ENCODE results near the gene TENM4.

The TENM4 gene

DNA sequence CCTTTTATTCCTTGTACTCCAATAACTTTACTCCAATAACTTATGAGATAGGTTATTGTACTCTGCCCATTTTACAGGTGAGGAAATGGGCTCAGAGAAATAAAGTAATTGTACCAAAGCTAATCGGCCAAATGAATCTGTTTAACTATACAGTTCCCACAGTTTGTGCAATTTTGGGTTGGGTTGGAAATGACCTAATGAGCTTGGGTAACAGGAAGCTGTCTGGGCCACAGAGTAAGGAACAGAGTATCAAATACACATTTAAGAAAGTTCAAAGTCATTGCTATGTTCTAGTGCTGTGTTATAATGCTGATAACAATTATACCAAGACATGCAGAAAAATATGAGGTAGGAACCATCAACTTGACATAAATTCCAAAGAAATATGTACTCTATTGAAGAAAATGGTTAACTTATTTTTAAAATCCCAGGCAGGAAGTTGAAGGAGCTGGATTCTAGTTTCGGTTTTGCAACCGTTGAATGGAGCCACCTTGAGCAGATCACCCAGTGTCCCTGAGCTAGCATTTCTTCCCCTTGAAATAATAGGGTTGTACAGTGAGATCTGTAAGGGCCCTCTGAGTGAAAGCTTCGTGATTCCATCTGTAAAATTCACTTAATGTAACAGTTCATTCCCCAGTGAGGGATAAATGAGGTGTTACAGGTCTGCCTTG, 505.3 kb downstream of the TENM4 start:
- no peak for DNase-seq (ENCODE audit: low spot score)

DNA sequence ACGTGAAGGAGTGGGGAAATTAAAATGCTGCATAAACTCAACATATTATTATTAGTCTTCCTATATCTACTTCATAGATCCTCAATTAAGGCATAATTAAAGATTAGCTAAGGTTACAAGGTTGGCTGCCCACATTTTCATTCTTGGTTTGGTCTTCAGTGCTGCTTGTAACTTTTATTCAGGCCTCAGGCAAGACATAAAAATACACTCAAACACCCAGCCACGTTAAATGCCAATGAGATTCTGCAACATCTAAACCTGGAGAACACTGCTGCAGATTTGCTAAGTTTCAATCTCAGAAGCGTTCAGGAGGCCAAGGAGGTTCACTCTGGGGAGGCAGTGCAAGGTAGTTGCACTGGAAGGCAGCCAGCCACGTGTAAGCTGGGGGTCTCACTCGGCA, 507.5 kb downstream of the TENM4 start:
- no peak for DNase-seq (ENCODE audit: low spot score)

DNA sequence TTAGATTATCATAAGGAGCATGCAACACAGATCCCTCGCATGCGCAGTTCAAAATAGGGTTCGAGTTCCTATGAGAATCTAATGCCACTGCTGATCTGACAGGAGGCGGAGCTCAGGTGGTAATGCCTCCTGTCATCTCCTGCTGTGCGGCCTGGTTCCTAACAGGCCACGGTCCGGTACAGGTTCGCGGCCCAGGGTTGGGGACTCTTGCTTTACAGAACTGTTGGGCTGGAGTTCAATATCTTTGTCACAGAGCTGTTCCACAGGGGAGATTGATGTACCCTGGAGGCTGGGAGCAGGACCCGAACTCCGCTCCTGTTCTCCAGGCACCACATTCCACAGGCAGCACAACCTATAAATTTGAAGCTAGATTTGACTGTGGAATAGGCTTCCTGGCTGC, 508.1 kb downstream of the TENM4 start:
- no peak for DNase-seq (ENCODE audit: low spot score)

DNA sequence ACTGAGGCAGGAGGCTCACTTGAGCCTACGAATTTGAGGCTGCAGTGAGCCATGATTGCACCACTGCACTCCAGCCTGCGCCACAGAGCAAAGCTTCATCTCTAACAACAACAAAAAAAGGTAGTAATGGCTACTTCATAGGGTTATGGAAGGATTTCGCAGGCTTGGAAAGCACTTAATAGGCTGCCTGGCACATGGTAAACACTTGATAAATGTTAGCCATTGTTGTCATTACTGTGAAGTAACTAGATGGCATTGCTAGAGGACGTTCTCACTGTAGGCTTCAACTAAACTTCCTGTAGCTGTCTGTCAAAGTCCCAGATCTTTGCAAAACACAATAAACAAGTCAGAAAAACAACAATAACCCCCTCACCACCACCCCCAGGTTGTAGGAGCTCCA, 508.9 kb downstream of the TENM4 start:
- DNase-seq (ENCODE audit: low spot score), result no peak

DNA sequence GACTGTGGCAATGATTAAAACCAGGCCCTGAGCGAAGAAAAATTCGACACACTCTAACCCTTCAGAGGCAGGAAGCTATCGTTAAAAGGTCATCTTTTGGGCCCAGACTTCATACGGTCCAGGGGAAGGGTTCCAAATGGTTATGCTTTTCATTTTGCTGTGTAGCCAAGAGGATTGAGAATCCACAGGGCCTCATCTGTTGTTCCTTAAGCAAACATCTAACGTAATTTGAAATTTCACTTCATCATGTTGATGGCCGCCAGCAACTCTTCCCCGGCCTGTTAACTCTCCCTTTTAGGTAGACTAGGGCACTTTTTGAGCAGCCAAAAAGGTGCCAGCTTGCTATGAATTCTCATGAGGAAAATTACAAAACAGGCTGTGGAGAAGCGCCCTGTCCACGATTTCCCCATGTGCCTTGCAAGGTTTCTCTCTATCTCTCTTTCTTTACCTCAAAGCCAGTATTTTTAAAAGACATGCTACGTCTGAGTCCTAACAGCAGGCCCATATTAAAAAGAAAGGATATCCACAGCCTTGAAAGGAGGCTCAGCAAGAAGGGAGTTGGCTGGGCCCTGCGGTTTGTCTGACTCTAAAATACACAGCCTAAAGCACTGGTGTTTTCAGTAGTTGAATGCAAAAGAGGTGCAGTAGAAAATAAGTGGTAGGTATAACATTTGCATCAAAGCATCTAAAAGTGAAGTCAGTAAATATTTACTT, 509.9 kb downstream of the TENM4 start:
- no peak for DNase-seq (ENCODE audit: low spot score)

DNA sequence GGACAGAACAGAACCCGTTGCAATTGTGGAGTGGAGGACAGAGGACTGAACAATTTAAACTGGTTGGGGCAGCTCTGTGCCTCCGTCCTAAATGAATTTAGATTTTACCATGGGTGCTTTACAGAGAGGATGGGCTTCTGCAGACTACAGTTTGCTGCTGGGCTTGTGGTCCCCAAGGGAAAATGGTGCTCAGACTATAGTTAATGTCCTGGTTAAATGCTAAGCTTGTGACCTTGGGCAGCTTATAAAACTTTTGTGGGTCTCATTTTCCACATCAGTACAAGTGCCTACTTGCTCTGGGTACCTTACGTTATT, 511.0 kb downstream of the TENM4 start:
- DNase-seq (ENCODE audit: low spot score), result no peak

DNA sequence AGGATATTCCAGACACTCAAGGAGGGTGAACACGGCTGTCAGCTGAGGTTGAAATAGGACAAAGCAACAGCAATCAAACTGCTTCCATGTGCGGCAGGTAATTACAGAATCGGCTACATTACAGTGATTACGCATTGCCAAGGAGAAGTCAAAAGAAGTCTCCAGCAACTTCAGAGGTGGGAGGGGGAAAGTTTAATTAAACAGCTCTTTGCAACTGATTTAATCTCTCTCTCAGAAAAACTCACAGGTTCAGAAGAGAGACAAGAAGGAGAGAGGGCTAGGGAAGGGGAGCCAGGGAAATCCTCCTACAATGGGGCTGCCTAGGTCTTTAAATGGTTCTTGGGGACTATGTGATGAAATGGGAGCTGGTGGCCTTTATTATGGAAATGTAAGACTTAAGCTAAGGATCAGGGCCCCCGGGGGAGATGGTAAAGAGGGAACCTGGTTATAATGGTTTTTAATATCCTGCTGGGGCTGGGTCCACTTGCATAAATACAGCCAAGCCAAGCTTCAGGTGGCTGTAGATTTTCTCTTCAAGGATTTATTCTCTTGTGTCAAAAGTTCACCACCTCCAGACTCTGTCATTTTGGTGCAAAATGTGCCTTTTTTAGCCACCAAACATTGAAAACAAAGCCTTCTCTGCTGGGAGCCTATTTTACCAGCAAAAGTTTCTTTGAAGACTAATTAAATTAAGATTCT, 511.5 kb downstream of the TENM4 start:
- no peak for DNase-seq (ENCODE audit: low spot score)

DNA sequence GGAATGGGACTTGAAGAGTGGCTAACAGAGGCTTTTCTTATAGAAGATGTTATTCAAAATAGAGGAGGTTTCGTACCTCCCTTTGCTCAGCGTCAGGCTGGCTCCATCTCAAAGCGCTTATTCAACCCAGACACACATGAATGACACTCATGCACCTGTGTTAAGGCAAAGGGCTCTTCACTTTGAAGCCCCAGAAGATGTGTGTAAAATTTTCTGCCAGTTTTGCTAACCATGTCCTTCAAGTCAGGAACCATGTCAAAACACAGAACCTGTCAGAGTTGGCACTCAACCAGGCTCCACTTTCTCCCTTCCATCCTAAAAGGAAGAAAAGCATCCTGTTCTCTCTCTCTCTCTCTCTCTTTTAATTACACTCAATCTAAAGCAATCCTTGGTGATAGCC, 513.3 kb downstream of the TENM4 start:
- DNase-seq (ENCODE audit: low spot score), result no peak

DNA sequence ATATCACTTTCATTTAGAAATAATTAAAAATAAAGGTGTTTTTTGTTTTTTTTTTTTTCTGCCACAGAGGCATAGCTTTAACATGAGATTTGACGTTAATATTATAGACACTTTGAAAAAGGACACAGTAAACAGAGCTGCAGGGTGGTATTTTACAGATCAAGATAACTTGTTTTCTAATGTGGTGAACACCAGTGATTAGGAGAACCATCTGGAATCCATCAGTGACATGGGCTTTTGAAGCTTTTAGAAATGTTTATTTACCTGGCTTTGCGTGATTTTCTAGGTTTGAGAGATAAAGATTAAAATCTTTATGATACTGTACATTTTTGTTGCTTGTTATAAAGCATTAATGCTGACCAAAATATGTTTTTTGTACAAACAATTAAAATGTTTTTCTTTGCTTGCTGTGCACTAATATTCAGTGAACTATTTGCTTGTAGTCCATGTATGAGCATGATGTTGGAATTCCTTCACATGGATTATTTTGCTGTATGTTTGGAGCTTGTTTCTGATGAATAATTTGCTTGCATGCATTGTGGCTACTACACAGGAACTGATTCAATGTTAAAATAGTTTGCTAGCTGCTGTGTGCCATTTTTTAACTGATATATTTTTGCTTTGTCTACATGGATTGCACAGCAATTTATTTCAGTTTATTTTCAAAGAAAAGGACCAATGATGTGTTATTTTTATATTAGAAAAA, 514.0 kb downstream of the TENM4 start:
- DNase-seq (ENCODE audit: low spot score), result no peak

DNA sequence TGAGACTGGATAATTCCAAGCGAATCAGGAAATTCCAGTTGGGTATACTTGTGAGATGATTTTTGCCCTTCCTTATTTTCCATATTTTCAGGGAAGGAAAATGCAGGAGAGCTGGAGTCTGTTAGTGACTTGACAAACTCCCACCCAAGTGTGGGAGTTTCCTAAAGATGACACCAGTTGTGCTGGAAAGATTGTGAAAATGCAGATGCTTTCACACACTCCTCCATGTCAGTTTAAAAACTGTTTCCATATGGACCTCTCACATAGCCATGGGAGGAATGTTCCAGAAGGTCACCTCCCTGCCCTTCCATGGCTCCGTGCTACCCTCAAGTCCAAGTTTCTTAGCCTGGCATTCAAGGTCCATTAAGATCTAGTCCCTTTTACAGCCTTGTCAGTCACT, 515.4 kb downstream of the TENM4 start:
- DNase-seq (ENCODE audit: low spot score), result no peak

DNA sequence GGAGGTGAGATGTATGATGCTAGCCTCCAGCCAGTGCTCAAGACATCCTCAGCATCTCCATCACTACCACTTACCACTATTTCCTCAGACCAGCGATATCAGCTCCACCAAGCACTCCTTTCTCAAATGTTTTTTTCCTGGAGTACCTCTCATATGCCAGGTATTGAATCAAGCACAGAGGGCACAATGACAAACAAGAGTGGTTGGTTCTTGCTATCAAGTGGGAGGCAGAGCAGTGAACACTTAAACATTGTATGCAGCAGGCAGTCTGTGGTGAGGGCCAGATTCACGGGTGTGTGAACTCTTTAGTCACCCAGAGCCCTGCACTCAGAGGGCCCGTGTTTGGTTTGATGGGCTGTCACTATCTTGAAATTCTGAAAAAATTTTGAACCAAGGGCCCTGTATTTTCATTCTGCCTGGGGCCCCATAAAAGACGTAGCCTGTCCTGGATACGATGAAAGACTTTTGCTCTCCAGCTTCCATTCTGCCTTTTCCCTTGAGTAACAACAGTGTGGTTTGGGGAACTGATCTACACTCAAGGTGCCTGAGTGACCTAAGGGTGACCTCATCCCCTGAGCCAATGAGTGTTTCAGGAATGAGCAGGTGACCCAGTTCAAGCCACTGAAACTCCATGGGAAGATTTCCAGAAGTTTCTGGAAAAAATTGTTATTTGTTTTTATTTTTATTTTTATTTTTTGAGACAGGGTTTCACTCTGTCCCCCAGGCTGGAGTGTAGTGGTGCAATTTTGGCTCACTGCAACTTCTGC, 517.8 kb downstream of the TENM4 start:
- DNase-seq (ENCODE audit: low spot score), result no peak

DNA sequence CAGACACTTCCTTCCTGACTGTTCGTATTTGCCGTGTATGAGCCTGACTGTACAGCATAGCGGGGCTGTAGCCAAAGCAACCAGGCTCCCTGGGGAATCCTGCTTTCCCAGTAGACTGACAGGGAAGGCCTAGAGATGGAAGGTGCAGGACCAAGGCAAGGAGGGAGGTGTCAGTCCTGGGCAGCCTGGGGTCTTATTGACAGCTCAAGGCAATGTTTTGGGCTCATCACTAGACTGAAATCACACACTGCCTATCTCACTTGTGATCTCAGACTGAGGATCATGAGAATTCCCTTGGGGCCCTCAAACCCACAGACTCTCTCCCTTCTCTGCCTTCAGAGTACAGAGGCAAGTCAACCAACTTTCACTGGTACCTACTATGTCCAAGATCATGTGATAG, 519.3 kb downstream of the TENM4 start:
- DNase-seq (ENCODE audit: low spot score), result no peak

DNA sequence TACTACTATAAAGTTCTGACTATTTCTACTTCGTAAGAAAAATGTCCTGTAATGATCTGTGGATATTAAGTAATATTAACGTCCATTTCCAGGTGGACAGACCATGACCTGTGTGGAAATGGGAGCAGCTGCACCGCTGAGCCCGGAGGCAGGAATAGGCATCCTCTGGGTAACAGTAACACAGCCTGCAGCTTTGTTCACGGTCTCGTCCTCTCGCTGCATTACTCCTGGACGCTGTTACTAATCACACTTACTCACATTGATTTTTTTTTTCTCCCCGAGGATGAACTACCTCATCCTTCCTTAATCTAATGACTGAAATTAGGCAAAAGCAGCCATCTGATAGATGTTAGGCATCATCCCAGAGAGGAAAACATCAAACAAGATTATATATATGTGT, 520.5 kb downstream of the TENM4 start:
- DNase-seq (ENCODE audit: low spot score), result no peak

DNA sequence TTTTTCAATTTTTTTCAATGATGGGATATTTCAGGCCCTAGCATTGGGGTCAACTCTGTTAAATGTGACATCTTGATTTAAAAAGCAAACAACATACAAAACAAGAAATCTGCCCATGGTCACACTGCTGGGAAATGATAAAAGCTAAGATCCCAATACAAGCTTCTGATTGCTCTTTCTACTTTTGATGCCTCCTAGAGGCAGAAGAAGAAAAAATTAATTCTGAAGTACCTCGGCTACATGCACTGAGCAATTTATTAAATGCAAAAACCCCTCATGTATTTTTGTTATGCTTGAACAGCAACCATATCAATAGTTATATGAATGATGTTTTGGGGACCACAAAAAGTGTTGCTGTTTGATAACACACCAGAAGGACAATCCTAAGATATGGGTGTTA, 524.1 kb downstream of the TENM4 start:
- no peak for DNase-seq (ENCODE audit: low spot score)

DNA sequence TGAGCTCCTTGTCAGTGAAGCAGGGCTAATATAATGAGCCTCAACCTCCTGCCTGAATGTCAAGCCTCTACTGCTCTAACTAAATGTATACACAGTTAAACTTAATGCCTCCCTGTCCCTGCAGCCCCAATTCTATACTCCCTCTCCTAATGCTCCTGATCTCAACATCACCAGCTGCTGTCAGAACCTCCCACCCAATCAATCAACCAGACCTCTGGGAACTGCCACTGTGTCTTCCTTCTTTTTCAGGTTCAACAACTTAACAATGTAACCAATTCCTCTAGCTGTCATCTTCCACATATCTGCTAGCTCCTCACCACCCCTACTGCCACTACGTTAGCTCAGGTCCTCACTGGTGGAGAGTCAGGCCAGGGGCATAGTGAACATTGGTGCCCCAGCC, 526.3 kb downstream of the TENM4 start:
- DNase-seq (ENCODE audit: low spot score), result no peak

DNA sequence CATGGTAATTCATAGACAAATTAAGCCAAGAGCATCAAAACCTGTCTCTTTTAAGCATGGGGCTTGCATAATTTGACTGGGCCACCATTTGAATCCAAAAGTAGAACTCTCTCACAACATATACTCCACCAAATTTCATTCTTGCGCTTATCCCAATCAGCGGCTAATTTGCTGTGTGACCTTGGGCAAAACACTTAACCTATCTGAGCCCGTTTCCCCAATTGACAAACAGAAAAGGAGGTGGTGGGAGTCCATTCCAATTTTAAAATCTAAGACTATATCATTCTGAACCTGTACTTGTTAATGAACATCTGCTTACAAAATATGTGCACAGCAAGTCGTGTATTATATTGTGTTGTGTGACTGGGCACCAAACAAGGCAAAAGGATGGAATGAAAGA, 528.1 kb downstream of the TENM4 start:
- DNase-seq (ENCODE audit: low spot score), result no peak

DNA sequence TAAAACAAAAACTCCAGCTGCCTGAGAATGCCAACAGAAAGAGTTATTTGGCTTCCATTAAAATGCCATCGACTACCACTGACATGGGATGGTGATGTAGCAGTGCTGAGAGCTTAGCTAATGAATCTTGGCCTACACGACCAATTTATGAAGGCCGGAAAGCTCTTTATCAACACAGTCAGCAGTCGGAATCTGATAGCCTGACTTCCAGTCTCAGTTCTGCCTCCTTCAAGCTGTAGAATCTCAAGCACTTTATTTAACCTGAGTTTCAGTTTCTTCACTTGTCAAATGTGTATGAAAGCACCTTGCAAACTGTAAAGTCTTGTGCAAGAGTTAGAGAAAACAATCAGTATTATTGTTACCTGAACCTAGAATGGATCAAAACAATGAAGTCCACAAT, 530.5 kb downstream of the TENM4 start:
- DNase-seq (ENCODE audit: low spot score), result no peak

DNA sequence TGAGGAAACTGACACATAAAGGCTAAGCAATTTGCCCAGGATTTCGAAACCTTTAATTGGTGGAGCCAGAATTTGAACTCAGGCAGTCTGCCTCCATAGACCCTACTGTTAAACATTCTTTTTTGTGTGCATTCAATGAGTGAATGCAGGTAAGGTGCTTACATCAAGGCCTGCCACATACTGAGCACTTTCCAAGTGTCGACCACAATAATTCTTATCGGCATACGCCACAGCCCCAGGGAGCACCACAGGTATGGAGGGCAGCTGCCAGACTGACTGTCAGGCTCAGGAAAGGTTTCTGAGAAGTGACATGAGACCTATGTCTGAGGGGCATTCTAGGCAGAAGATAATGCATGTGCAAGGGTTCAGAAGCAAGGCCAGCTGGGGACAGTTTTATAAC, 531.4 kb downstream of the TENM4 start:
- no peak for DNase-seq (ENCODE audit: low spot score)

DNA sequence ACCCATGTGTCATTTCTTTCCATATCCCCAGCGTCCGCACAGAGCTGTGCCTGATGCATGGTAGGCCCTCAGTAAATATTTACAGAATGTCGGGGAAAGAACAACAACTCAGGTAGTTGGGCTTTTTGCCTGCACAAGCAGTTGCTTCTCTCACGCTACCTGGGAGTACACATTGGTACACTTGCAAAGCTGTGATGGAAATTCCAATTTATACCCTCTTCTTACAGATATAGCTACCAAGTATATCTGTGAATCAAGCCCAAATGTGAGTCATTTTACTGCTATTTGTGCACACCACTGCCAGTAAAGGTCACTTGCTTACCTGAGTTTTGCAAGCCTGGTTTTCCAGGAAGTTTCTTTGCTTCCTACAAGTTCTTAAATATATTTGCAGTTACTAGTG, 533.2 kb downstream of the TENM4 start:
- DNase-seq (ENCODE audit: low spot score), result no peak

DNA sequence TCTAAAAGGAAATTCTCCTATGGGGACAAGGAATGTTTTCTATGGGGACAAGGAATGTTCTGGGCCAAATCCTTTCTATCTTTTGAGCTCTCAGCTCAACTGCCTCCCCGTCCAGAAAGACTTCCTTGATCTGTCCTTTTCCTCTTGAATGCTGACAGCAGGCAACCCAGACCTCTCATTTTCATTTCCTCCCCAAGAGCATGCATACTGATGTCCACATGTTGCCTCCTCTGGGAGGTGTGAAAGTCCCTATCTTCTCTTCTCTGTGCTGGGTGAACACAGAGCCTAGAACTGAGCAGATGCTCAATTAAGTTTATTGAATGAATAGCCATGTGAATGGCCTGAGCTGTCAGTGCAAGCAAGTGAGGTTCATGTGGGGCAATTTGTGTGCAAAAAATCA, 534.3 kb downstream of the TENM4 start:
- DNase-seq (ENCODE audit: low spot score), result no peak

DNA sequence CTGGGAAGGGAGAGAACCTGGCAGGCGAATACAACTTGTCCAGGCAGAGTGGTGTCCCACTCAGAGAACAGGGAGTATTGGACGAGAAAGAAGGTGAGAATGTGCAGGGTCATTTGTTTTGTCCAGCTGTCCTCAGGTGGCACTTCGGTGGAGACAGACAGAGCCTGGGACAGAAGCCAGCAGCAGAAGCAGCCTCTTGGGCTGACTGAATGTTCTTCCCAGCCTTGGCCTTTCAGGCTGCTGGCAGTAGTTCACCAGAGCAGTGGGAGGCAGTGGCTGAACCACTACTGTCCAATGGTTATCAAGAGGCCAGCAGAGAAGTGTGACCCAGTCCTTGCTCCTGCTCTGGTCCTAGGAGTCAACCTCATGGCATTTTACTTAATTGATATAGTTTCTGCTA, 535.1 kb downstream of the TENM4 start:
- DNase-seq (ENCODE audit: low spot score), result no peak

DNA sequence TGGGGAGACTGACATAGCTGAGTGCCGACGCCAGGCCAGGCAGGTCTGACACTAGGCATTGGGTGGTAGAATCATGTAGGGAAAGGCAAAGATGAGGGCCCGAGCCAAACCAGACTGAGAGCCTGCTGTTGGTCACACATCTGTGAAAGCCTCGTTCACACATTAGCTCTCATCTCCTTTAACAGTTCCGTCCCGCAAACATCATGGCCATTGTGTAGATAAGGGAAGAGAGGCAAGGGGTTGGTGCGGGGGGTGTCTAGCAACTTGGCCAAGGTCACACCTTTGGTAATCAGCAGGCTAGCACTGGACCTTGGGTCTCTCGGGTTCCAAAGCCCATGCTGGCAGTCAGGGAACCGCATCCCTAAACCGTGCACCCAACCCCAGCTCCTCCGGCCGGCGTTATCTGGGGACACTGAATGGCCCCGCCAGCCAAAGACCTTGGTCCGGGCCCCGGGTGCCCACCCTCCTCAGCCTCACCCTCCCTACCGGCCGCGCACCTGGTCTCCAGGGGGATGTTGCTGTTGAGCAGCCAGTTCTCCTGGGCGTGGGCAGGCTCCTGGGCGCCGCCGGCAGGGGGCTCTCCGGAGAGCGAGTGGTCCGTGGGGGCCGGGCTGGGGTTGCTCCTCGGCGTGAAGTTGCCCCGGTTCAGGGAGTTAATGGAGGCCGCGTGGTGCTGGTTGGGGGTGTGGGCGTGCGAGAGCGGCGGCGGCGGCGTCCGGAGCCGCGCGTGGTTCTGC, 537.9 kb downstream of the TENM4 start:
- DNase-seq (ENCODE audit: low spot score), result no peak
